Esophagus (tissue), 2 donors: ENCODE measurements around the gene MMP24OS. TPM values are rescaled to one million over a fixed set of nuclear protein-coding genes. Genes with fewer than 3 reads are reported as not detected.
"Not testable (repeated sequence)": the region's sequence is repeated elsewhere in the genome, so short reads cannot be mapped to it uniquely, and the experiment has no call there.

ENCODE experiments used
- H3K27ac ChIP-seq, 2 donors: one replicate each; pipeline ENCODE4 v1.5.1; 2013; ENCODE audit warnings: low read depth in 2 of 2, mild to moderate bottlenecking in 2 of 2, inconsistent platforms in 1 of 2, low read length in 1 of 2, moderate library complexity in 1 of 2
- H3K27me3 ChIP-seq, 2 donors: one replicate each; pipeline ENCODE4 v1.6.1; 2013; ENCODE audit warnings: low read length in 2 of 2, control low read depth in 1 of 2, mild to moderate bottlenecking in 1 of 2; ENCODE audit not compliant: insufficient read depth in 2 of 2, control insufficient read depth in 1 of 2
- H3K36me3 ChIP-seq, 2 donors: one replicate each; pipeline ENCODE4 v1.6.1; 2013; ENCODE audit warnings: low read length in 1 of 2; ENCODE audit not compliant: control insufficient read depth in 2 of 2, insufficient read depth in 2 of 2
- H3K4me1 ChIP-seq, 2 donors: one replicate each; pipeline ENCODE4 v1.6.1; 2013; ENCODE audit warnings: low read length in 1 of 2; ENCODE audit not compliant: control insufficient read depth in 2 of 2, insufficient read depth in 2 of 2
- H3K4me3 ChIP-seq, 2 donors: one replicate each; pipeline ENCODE4 v1.5.1; 2013; ENCODE audit warnings: low read length in 2 of 2, mild to moderate bottlenecking in 2 of 2, low read depth in 1 of 2, moderate library complexity in 1 of 2
- H3K9me3 ChIP-seq, 2 donors: one replicate each; pipeline ENCODE4 v1.6.1; 2013; ENCODE audit warnings: mild to moderate bottlenecking in 2 of 2, low read depth in 1 of 2, low read length in 1 of 2, moderate library complexity in 1 of 2; ENCODE audit not compliant: control insufficient read depth in 2 of 2, insufficient read depth in 1 of 2
- WGBS, 2 donors: extraction: QIAGEN DNeasy Blood & Tissue Kit; methylation state at CpG; one replicate each; pipeline ENCODE4 v1.1.7; 2013; 5-methylcytosine and 5-hydroxymethylcytosine counted together
- polyA plus RNA-seq, 2 donors: library from polyadenylated mRNA; stranded (reverse); fragments of 200-250 nt; gene quantifications; one replicate each; pipeline ENCODE4 v1.2.3, GENCODE V29; 2013
- donor health status: healthy with polysubstance abuse.
- donor health status: Bipolar disorder and iron deficiency.

The MMP24OS gene
- polyA plus RNA-seq, 2 donors: 25.7 to 52.2 TPM

DNA sequence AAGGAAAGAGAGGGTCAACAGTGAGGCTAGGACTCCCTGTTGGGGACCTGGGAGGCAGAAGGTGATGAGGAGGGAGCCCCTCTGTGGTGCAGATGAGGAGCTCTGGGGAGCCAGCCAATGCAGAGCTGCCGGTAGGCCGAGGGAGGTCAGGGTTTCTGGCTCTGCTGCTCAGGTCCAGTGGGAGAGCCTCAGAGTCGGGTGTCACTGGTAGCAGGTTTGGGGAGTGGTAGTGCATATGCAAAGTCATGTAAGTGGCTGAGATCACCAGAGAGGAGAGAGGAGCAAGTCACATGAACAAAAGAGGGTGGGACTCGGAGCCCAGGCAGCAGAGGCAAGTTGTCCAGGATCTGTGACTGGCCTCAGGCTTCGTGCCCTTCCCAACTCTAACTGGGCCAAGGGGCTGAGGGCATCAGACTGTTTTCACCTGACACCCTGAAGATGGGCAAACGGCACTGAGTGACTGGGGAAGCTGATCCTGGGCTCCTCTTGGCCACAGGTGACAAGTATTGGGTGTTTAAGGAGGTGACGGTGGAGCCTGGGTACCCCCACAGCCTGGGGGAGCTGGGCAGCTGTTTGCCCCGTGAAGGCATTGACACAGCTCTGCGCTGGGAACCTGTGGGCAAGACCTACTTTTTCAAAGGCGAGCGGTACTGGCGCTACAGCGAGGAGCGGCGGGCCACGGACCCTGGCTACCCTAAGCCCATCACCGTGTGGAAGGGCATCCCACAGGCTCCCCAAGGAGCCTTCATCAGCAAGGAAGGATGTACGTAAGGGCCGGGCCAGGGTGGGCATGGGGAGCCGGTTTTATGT, 6.6 kb downstream of the MMP24OS start:
- H3K9me3 ChIP-seq: no peaks in the 10 kb centered on the region
- 85 to 89% methylated on average over 20 of the region's 20 CpGs for WGBS, 2 donors
- H3K27ac ChIP-seq: no peak overlapping the region
- H3K36me3 ChIP-seq: peaks cover 0 to 43% of the 10 kb centered on the region in 2 donors
- H3K4me3 ChIP-seq: no peak overlapping the region
- H3K4me1 ChIP-seq: peaks cover 0 to 4% of the 10 kb centered on the region in 2 donors
- no peaks in the 10 kb centered on the region for H3K27me3 ChIP-seq

DNA sequence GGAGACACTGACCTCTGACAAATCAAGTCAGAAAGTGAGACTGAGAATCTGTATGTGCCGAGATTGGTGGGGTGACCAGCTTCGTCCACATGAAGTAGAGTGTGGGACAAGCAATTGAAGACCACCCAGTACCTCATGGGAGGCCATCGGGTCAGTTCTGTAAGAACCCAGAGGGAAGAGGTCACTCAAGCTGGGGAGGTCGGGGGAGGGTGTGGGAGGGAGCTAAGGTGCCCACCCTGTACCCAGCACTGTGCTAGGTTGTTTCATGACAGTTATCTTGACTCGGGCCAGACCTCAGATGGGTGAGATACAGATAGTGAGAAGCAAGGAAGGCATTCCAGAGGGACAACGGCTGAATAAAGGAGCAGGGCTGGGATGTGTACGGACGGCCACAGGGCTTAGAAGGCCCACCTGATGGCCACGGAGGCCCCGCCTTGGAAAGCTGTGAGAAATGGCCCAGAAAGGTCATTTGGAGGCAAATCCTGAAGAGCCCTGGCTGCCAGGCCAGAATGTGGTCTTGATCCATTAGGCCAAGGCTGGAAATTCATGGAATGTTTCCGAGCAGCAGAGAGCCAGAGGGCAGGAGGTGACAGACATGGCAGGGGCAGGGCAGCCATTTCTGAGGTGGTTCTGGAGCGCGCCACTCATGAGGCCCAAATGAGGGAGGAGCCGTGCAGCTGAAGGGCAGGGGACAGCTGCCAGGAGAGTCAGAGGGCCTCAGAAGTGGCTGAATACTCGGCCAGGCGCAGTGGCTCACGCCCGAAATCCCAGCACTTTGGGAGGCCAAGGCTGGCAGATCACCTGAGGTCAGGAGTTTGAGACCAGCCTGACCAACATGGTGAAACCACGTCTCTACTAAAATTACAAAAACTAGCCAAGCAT, 7.7 kb downstream of the MMP24OS start:
- Histone ChIP-seq H3K4me1 (no peaks in the 10 kb centered on the region), H3K9me3 (no peaks in the 10 kb centered on the region), H3K27ac (no peak overlapping the region), H3K4me3 (no peak overlapping the region), H3K27me3 (no peaks in the 10 kb centered on the region), H3K36me3 (peaks cover 0 to 39% of the 10 kb centered on the region in 2 donors)
- 89 to 90% methylated on average over 19 of the region's 19 CpGs for WGBS, 2 donors

DNA sequence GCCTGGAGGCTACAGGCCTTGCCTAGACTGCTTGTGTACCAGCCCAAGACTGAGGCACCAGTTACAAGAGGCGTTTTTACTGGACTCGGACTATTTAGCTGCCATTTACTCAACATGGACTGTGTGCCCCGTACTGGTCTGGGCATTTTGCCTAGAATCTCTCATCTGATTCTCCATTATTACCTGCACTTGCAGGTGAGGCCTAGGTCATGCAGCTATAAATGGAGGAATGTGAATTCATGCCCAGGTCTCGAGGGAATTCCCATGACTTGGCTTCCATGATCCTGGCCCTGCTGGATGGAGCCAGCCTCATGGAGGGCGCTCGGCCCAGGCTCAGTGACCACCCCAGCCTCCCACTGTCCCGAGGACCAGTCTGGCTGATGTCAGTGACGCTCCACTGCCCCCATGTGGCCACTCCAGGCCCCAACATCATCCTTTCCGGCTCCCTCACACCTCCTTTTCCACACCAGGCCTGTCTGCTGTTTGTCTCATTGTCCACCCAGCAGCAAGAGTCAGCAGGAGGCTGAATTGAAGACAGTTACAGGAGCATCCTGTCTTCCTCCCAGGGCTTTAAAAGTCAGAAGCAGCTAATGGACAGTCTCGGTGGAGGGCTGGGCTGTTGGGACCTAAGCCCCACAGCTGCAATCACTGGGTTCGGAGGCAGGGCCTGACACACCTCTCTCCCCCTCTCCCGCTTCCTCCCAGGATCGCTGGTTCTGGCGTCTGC, 8.7 kb downstream of the MMP24OS start:
- 53 to 61% methylated on average over 14 of the region's 14 CpGs for WGBS, 2 donors
- no peak overlapping the region for H3K27ac ChIP-seq
- peaks cover 0 to 37% of the 10 kb centered on the region in 2 donors for H3K36me3 ChIP-seq
- no peaks in the 10 kb centered on the region for H3K27me3 ChIP-seq
- no peaks in the 10 kb centered on the region for H3K4me1 ChIP-seq
- H3K4me3 ChIP-seq: no peak overlapping the region
- no peaks in the 10 kb centered on the region for H3K9me3 ChIP-seq

- no peaks in the 10 kb centered on the region for H3K27me3 ChIP-seq
- peaks cover 0 to 35% of the 10 kb centered on the region in 2 donors for H3K36me3 ChIP-seq
- WGBS, 2 donors: 91 to 94% methylated on average over 16 of the region's 16 CpGs
- no peak overlapping the region for H3K4me3 ChIP-seq
- H3K27ac ChIP-seq: no peak overlapping the region
- H3K9me3 ChIP-seq: no peaks in the 10 kb centered on the region
- H3K4me1 ChIP-seq: peaks cover 0 to 3% of the 10 kb centered on the region in 2 donors
Measured at GRCh38 chr20:35267092-35267491, 10.8 kb downstream of the MMP24OS start.

GRCh38 chr20:35264755-35265154, 13.2 kb downstream of the MMP24OS start:
- Histone ChIP-seq H3K27ac (no peak overlapping the region), H3K4me3 (no peak overlapping the region), H3K36me3 (peaks cover 2 to 29% of the 10 kb centered on the region in 2 donors), H3K9me3 (no peaks in the 10 kb centered on the region), H3K4me1 (peaks cover 0 to 3% of the 10 kb centered on the region in 2 donors), H3K27me3 (no peaks in the 10 kb centered on the region)
- WGBS, 2 donors: 59 to 78% methylated on average over 1 of the region's 1 CpG

DNA sequence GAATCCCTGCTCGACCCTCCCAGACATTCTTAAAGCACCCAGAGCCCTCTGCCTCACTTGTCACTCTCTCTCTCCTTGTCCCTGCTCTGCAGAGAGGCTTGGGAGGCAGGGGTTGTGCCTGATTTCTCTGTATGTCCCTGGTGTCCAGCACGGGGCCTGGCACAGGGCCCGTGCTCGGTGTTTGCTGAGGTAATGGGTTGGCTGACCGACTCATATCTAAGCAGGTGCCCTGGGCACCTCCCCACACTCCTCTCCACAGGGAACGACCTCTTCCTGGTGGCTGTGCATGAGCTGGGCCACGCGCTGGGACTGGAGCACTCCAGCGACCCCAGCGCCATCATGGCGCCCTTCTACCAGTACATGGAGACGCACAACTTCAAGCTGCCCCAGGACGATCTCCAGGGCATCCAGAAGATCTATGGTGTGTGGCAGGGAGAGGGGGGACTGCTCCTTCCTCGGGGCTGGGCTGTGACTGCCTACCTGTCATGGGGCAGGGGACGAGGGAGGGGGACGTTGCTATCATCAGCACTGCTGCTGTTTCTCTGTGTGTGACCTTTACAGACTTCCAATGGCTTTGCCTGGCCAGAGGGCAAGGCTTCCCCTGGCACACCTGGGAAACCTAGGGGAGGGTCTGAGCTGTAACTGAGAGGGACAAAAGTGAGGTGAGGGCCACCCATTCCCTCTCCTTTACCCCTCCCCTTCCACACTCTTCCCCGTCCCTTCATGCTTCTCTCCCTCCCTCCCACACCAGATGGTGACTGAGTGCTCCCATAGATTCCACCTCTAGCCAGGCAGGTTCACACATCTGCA, 14.2 kb downstream of the MMP24OS start:
- Histone ChIP-seq H3K9me3 (no peaks in the 10 kb centered on the region), H3K27me3 (no peaks in the 10 kb centered on the region), H3K27ac (no peak overlapping the region), H3K4me1 (peaks cover 0 to 3% of the 10 kb centered on the region in 2 donors), H3K4me3 (no peak overlapping the region), H3K36me3 (peaks cover 2 to 26% of the 10 kb centered on the region in 2 donors)
- 77 to 79% methylated on average over 17 of the region's 17 CpGs for WGBS, 2 donors

DNA sequence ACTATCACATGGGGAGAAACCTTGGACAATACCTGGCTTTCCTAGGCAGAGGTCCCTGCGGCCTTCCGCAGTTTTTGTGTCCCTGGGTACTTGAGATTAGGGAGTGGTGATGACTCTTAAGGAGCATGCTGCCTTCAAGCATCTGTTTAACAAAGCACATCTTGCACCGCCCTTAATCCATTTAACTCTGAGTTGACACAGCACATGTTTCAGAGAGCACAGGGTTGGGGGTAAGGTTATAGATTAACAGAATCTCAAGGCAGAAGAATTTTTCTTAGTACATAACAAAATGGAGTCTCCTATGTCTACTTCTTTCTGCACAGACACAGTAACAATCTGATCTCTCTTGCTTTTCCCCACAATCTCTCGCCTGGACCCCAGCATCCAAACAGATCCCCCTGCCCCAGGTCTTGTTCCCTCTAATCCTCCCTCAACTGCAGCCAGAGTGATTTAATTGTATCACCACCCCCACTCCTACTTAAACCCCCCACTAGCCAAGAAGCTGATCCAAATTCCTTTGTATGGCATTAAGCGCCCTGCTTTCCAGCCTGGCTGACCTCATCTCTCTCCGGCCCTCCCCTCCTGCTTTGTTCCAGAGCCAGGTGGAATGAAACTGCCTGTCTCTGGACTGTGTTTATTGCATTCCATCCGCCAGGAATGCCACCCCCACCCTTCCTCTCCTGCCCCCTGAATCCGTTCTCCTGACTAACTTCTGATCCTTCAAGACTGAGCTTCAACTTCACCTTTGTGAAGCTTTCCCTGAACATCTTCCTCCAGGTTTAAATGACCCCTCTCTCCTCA, 15.0 kb downstream of the MMP24OS start:
- H3K9me3 ChIP-seq, H3K4me3 ChIP-seq, H3K4me1 ChIP-seq, H3K27me3 ChIP-seq, H3K27ac ChIP-seq: not testable (repeated sequence)
- 60 to 65% methylated on average over 5 of the region's 8 CpGs for WGBS, 2 donors
- peaks cover 2 to 23% of the 10 kb centered on the region in 2 donors for H3K36me3 ChIP-seq

DNA sequence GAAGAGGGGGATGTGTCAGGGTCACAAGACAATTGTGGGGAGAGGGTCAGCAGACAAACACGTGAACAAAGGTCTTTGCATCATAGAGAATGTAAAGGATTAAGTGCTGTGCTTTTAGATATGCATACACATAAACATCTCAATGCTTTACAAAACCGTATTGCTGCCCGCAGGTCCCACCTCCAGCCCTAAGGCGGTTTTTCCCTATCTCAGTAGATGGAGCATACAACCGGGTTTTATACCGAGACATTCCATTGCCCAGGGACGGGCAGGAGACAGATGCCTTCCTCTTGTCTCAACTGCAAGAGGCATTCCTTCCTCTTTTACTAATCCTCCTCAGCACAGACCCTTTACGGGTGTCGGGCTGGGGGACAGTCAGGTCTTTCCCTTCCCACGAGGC, 15.6 kb downstream of the MMP24OS start:
- H3K9me3 ChIP-seq, H3K27me3 ChIP-seq, H3K4me1 ChIP-seq, H3K27ac ChIP-seq, H3K4me3 ChIP-seq: not testable (repeated sequence)
- WGBS, 2 donors: 76 to 86% methylated on average over 7 of the region's 10 CpGs
- peaks cover 2 to 18% of the 10 kb centered on the region in 2 donors for H3K36me3 ChIP-seq
